Measurements from ENCODE around the gene EXD3.

EXD3 gene

DNA sequence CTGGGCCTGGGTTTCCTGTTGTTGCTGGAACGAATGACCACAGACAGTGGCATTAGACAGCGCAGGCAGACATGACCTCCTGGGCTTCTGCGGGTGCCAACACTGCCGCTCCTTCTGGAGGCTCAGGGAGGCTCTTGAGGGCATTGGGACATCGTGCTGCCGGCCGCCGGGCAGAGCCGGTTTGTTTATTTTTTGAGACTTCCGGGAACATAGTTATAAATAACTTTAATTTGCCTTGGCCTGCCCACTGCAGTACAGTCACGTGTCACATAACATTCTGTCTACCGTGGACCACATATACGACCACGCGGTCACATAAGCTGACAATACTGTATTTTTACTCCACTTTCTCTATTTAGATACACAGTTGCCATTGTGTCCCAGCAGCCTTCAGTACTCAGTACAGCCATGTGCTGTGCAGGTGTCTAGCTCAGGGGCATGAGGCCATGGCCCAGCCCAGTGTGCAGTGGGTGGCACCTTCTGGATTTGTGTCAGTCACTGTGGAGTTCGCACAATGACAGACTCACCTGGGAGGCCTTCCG is 153.7 kb downstream of the EXD3 start:
- DNase-seq = no peak
- Histone ChIP-seq H3K27me3 (ENCODE audit: insufficient read depth, low read depth, severe bottlenecking) (no peaks in the 10 kb centered on the region), H3K36me3 (peaks cover 9% of the 10 kb centered on the region), H3K27ac (no peak overlapping the region), H3K9me3 (ENCODE audit: severe bottlenecking) (no peaks in the 10 kb centered on the region), H3K4me3 (ENCODE audit: low read depth, low read length) (no peak overlapping the region)
- TF ChIP-seq, protein P1, sequence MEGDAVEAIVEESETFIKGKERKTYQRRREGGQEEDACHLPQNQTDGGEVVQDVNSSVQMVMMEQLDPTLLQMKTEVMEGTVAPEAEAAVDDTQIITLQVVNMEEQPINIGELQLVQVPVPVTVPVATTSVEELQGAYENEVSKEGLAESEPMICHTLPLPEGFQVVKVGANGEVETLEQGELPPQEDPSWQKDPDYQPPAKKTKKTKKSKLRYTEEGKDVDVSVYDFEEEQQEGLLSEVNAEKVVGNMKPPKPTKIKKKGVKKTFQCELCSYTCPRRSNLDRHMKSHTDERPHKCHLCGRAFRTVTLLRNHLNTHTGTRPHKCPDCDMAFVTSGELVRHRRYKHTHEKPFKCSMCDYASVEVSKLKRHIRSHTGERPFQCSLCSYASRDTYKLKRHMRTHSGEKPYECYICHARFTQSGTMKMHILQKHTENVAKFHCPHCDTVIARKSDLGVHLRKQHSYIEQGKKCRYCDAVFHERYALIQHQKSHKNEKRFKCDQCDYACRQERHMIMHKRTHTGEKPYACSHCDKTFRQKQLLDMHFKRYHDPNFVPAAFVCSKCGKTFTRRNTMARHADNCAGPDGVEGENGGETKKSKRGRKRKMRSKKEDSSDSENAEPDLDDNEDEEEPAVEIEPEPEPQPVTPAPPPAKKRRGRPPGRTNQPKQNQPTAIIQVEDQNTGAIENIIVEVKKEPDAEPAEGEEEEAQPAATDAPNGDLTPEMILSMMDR (IDR thresholded peaks at IDR 0.05; ENCODE audit: low read depth, low read length) = no peak

- no peak overlapping the region for H3K27ac ChIP-seq
- H3K4me3 ChIP-seq (ENCODE audit: low read depth, low read length) = no peak overlapping the region
- TF ChIP-seq, protein P1 (IDR thresholded peaks at IDR 0.05; ENCODE audit: low read depth, low read length) = no peak
These were observed 154.3 kb downstream of the EXD3 start for GRCh38 chr9:137268538-137269201.

GRCh38 chr9:137267933-137268355 is 155.0 kb downstream of the EXD3 start:
- TF ChIP-seq, protein P1 (IDR thresholded peaks at IDR 0.05; ENCODE audit: low read depth, low read length) = no peak
- Histone ChIP-seq H3K4me3 (ENCODE audit: low read depth, low read length) (no peak overlapping the region), H3K9me3 (ENCODE audit: severe bottlenecking) (no peaks in the 10 kb centered on the region), H3K27ac (no peak overlapping the region), H3K27me3 (ENCODE audit: insufficient read depth, low read depth, severe bottlenecking) (no peaks in the 10 kb centered on the region), H3K36me3 (peaks cover 9% of the 10 kb centered on the region)
- DNase-seq = no peak

More at GRCh38 chr9:137268538-137269201, 154.3 kb downstream of the EXD3 start:
- H3K27me3 ChIP-seq (ENCODE audit: insufficient read depth, low read depth, severe bottlenecking) = no peaks in the 10 kb centered on the region
- peaks cover 9% of the 10 kb centered on the region for H3K36me3 ChIP-seq
- no peaks in the 10 kb centered on the region for H3K9me3 ChIP-seq (ENCODE audit: severe bottlenecking)
- no peak for DNase-seq

GRCh38 chr9:137266585-137267453 is 156.1 kb downstream of the EXD3 start:
- Histone ChIP-seq H3K27ac (no peak overlapping the region), H3K9me3 (ENCODE audit: severe bottlenecking) (no peaks in the 10 kb centered on the region), H3K36me3 (peaks cover 4% of the 10 kb centered on the region; the same call in 1 of the 2 replicates), H3K27me3 (ENCODE audit: insufficient read depth, low read depth, severe bottlenecking) (no peaks in the 10 kb centered on the region), H3K4me3 (ENCODE audit: low read depth, low read length) (no peak overlapping the region)
- TF ChIP-seq, protein P1 (IDR thresholded peaks at IDR 0.05; ENCODE audit: low read depth, low read length) = no peak
- no peak for DNase-seq

DNA sequence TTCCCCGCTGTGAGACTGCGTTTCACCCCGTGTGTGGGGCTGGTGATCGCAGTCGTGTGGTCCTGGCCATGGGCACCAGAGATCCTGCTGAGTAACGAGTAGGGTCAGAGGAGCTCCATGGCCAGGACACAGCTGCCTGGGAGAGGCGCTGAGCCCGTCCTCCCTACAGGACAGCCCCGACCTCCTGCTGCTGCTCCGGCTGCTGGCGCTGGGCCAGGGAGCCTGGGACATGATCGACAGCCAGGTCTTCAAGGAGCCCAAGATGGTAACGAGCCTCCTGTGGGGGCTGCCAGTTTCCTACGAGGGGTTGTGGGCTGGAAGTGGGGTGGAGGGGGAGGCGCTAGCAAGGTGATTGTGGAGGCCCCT is 156.8 kb downstream of the EXD3 start:
- H3K9me3 ChIP-seq (ENCODE audit: severe bottlenecking) = no peaks in the 10 kb centered on the region
- no peak overlapping the region for H3K27ac ChIP-seq
- no peak overlapping the region for H3K4me3 ChIP-seq (ENCODE audit: low read depth, low read length)
- no peaks in the 10 kb centered on the region for H3K27me3 ChIP-seq (ENCODE audit: insufficient read depth, low read depth, severe bottlenecking)
- TF ChIP-seq, protein P1 (IDR thresholded peaks at IDR 0.05; ENCODE audit: low read depth, low read length) = no peak
- H3K36me3 ChIP-seq = peaks cover 4% of the 10 kb centered on the region; the same call in 1 of the 2 replicates
- no peak for DNase-seq

All from WERI-Rb-1 (cell line).